Suprapubic skin (tissue), 4 donors: ENCODE measurements around the gene HOXD9. TPM values are rescaled to one million over a fixed set of nuclear protein-coding genes. Genes with fewer than 3 reads are reported as not detected.
A peak's percentile ranks its signal among the peaks of the same experiment; 100 is the strongest.

Experiments used
- DNase-seq, 2 donors: peaks; one replicate each; pipeline ENCODE4 v3.0.0-alpha.2; 2019; ENCODE audit warnings: low spot score in 2 of 2
- H3K27ac ChIP-seq: fragments of 200-600 bp; sonication (generic); one replicate; pipeline ENCODE4 v1.5.1; 2019
- H3K27me3 ChIP-seq: fragments of 200-600 bp; sonication (generic); one replicate; pipeline ENCODE4 v1.5.1; 2019
- H3K36me3 ChIP-seq: fragments of 200-600 bp; sonication (generic); one replicate; pipeline ENCODE4 v1.5.1; 2019
- H3K4me1 ChIP-seq: fragments of 200-600 bp; sonication (generic); one replicate; pipeline ENCODE4 v1.5.1; 2019
- H3K4me3 ChIP-seq: fragments of 200-600 bp; sonication (generic); one replicate; pipeline ENCODE4 v1.5.1; 2019; ENCODE audit warnings: mild to moderate bottlenecking
- H3K9me3 ChIP-seq: fragments of 200-600 bp; sonication (generic); one replicate; pipeline ENCODE4 v1.5.1; 2019
- CTCF ChIP-seq, 2 donors: fragments of 200-600 bp in 1 of 2; fragments of 450-650 bp in 1 of 2; sonication (generic) in 1 of 2; IDR thresholded peaks; one replicate each; pipeline ENCODE4 v1.5.1; 2016 to 2019; ENCODE audit warnings: antibody characterized with exemption in 2 of 2, mild to moderate bottlenecking in 1 of 2, moderate library complexity in 1 of 2
- EP300 ChIP-seq: sonication (generic); formaldehyde crosslinking; IDR thresholded peaks from one replicate; pipeline ENCODE4 v1.6.1; 2017; ENCODE audit warnings: antibody characterized with exemption
- POLR2A ChIP-seq, 2 donors: fragments of 450-650 bp; IDR thresholded peaks; one replicate each; pipeline ENCODE4 v1.6.1; 2017; ENCODE audit warnings: antibody characterized with exemption in 2 of 2, mild to moderate bottlenecking in 2 of 2, moderate library complexity in 2 of 2
- POLR2AphosphoS5 ChIP-seq, 3 donors: sonication (generic); formaldehyde crosslinking; IDR thresholded peaks; one replicate each; pipeline ENCODE4 v1.6.1; 2017; ENCODE audit warnings: antibody characterized with exemption in 3 of 3
- WGBS: methylation state at CpG from one replicate; pipeline ENCODE4 v1.1.5; 2018; 5-methylcytosine and 5-hydroxymethylcytosine counted together
- total RNA-seq, 4 donors: library from RNA; depleted of rRNA; stranded (reverse); fragments of >200 nt; gene quantifications; one replicate each; pipeline ENCODE4 v1.1.0, GENCODE V29; 2016

The HOXD9 gene
- total RNA-seq, 4 donors from 2014 or later = 0.26 to 3.1 (median 2.6) TPM; not detected in 1

- Histone ChIP-seq H3K9me3 (no peaks in the 10 kb centered on the region), H3K36me3 (no peaks in the 10 kb centered on the region), H3K4me3 (peak overlapping the region; percentile 26), H3K27ac (no peak overlapping the region), H3K27me3 (peaks cover 99% of the 10 kb centered on the region), H3K4me1 (peaks cover 58% of the 10 kb centered on the region)
- TF ChIP-seq EP300 = no peak
- no peak for DNase-seq
- WGBS = 39% methylated on average over 32 of the region's 50 CpGs
These were observed 37.9 kb downstream of the HOXD9 start for GRCh38 chr2:176160251-176160985.

- no peak for TF ChIP-seq POLR2A (IDR thresholded peaks at IDR 0.05)
- no peak for TF ChIP-seq CTCF (IDR thresholded peaks at IDR 0.05)
- 52% methylated on average over 22 of the region's 22 CpGs for WGBS
- H3K4me1 ChIP-seq = peaks cover 58% of the 10 kb centered on the region
- H3K36me3 ChIP-seq = no peaks in the 10 kb centered on the region
- no peak overlapping the region for H3K27ac ChIP-seq
- peaks cover 99% of the 10 kb centered on the region for H3K27me3 ChIP-seq
- peak overlapping the region; percentile 26 for H3K4me3 ChIP-seq
- no peak for DNase-seq
- no peaks in the 10 kb centered on the region for H3K9me3 ChIP-seq
These were observed 38.7 kb downstream of the HOXD9 start for GRCh38 chr2:176160986-176161824.

- WGBS = 7% methylated on average over 22 of the region's 22 CpGs
- no peak overlapping the region for H3K27ac ChIP-seq
- no peaks in the 10 kb centered on the region for H3K36me3 ChIP-seq
- no peak for DNase-seq
- TF ChIP-seq EP300 (no peak), POLR2AphosphoS5 (IDR thresholded peaks at IDR 0.05) (no peak), CTCF (IDR thresholded peaks at IDR 0.05) (no peak), POLR2A (IDR thresholded peaks at IDR 0.05) (no peak)
- H3K4me3 ChIP-seq = peak overlapping the region; percentile 15
- peaks cover 98% of the 10 kb centered on the region for H3K27me3 ChIP-seq
- no peaks in the 10 kb centered on the region for H3K9me3 ChIP-seq
- H3K4me1 ChIP-seq = peaks cover 54% of the 10 kb centered on the region
These were observed 39.5 kb downstream of the HOXD9 start for GRCh38 chr2:176161825-176162626.

GRCh38 chr2:176162911-176163671 is 40.6 kb downstream of the HOXD9 start:
- WGBS = 47% methylated on average over 27 of the region's 29 CpGs

More at GRCh38 chr2:176162911-176163671, 40.6 kb downstream of the HOXD9 start:
- Histone ChIP-seq H3K27me3 (peaks cover 98% of the 10 kb centered on the region), H3K27ac (no peak overlapping the region), H3K9me3 (no peaks in the 10 kb centered on the region), H3K4me3 (no peak overlapping the region), H3K36me3 (no peaks in the 10 kb centered on the region), H3K4me1 (peaks cover 44% of the 10 kb centered on the region)
- DNase-seq = no peak
- no peak for TF ChIP-seq POLR2A (IDR thresholded peaks at IDR 0.05)
- no peak for TF ChIP-seq EP300
- no peak for TF ChIP-seq POLR2AphosphoS5 (IDR thresholded peaks at IDR 0.05)
- no peak for TF ChIP-seq CTCF (IDR thresholded peaks at IDR 0.05)
